Gastroesophageal sphincter (tissue), 4 donors: Measurements from ENCODE around the gene RAP1B. TPM values are rescaled to one million over a fixed set of nuclear protein-coding genes. Genes with fewer than 3 reads are reported as not detected.
A peak's percentile ranks its signal among the peaks of the same experiment; 100 is the strongest.
"Not testable (repeated sequence)": the region's sequence is repeated elsewhere in the genome, so short reads cannot be mapped to it uniquely, and the experiment has no call there.

Experiments
- ATAC-seq: fragments of 150-250 bp; one replicate; pipeline ENCODE4 v1.9.1; 2016; ENCODE audit warnings: mild to moderate bottlenecking, moderate library complexity
- H3K27ac ChIP-seq, 4 donors: fragments of 200-600 bp; sonication (generic) in 3 of 4; 1 replicate in 3 of 4; 2 replicates in 1 of 4; pipeline ENCODE4 v1.5.1; 2016 to 2019
- H3K27me3 ChIP-seq: fragments of 200-600 bp; sonication (generic); one replicate; pipeline ENCODE4 v1.5.1; 2019
- H3K36me3 ChIP-seq, 2 donors: fragments of 200-600 bp; sonication (generic); one replicate each; pipeline ENCODE4 v1.5.1; 2019; ENCODE audit warnings: control low read depth in 1 of 2
- H3K4me1 ChIP-seq, 3 donors: fragments of 200-600 bp; sonication (generic); 1 replicate in 2 of 3; 2 replicates in 1 of 3; pipeline ENCODE4 v1.5.1; 2016 to 2019; ENCODE audit warnings: control low read depth in 2 of 3
- H3K4me3 ChIP-seq, 2 donors: fragments of 200-600 bp; sonication (generic); one replicate each; pipeline ENCODE4 v1.5.1; 2019; ENCODE audit warnings: mild to moderate bottlenecking in 1 of 2, moderate library complexity in 1 of 2
- H3K9me3 ChIP-seq, 3 donors: fragments of 200-600 bp; sonication (generic); one replicate each; pipeline ENCODE4 v1.5.1; 2017 to 2019; ENCODE audit warnings: control low read depth in 2 of 3
- EP300 ChIP-seq: sonication (generic); formaldehyde crosslinking; IDR thresholded peaks from one replicate; pipeline ENCODE4 v1.6.1; 2017; ENCODE audit warnings: antibody characterized with exemption, mild to moderate bottlenecking
- POLR2A ChIP-seq, 2 donors: fragments of 450-650 bp; IDR thresholded peaks; one replicate each; pipeline ENCODE4 v1.6.1; 2017; ENCODE audit warnings: antibody characterized with exemption in 2 of 2, mild to moderate bottlenecking in 2 of 2, moderate library complexity in 1 of 2
- POLR2AphosphoS5 ChIP-seq: sonication (generic); formaldehyde crosslinking; IDR thresholded peaks from one replicate; pipeline ENCODE4 v1.6.1; 2017; ENCODE audit warnings: antibody characterized with exemption
- WGBS, 2 donors: methylation state at CpG; one replicate each; pipeline ENCODE4 v1.1.5; 2018; ENCODE audit warnings: low coverage in 1 of 2; 5-methylcytosine and 5-hydroxymethylcytosine counted together
- total RNA-seq, 4 donors: library from RNA; depleted of rRNA; stranded (reverse); fragments of >200 nt; gene quantifications; one replicate each; pipeline ENCODE4 v1.1.0, GENCODE V29; 2016
- TF ChIP-seq, protein P1 (sequence below), 4 experiments: fragments of 200-600 bp in 2 of 4; fragments of 450-650 bp in 2 of 4; sonication (generic) in 1 of 4; IDR thresholded peaks; one replicate each; pipeline ENCODE4 v1.5.1; 2017 to 2019; ENCODE audit warnings: antibody characterized with exemption in 4 of 4, mild to moderate bottlenecking in 2 of 4, moderate library complexity in 2 of 4

RAP1B gene
- total RNA-seq, 4 donors from 2014 or later: 131 to 218 (median 205) TPM

DNA sequence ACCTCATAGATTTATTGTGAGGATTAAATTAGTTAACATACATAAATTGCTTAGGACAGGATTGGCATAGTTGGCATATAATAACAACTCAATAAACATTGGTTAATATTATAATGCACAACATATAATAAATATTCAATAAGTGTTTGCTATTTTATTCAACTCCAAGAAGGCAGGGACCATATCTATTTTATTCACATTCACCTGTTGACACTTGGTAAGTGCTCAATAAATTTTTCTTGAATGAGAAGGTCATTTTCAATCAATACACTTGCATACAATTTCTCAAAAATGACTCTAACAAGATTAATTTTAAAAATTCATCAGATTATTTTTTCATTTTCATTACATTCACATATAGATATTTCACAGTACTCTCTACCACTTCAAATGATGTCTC is 63.7 kb downstream of the RAP1B start:
- Histone ChIP-seq H3K4me3 (no peak overlapping the region), H3K27ac (no peak overlapping the region), H3K4me1 (no peaks in the 10 kb centered on the region), H3K27me3 (no peaks in the 10 kb centered on the region), H3K9me3 (no peaks in the 10 kb centered on the region), H3K36me3 (no peaks in the 10 kb centered on the region)
- TF ChIP-seq, protein P1, sequence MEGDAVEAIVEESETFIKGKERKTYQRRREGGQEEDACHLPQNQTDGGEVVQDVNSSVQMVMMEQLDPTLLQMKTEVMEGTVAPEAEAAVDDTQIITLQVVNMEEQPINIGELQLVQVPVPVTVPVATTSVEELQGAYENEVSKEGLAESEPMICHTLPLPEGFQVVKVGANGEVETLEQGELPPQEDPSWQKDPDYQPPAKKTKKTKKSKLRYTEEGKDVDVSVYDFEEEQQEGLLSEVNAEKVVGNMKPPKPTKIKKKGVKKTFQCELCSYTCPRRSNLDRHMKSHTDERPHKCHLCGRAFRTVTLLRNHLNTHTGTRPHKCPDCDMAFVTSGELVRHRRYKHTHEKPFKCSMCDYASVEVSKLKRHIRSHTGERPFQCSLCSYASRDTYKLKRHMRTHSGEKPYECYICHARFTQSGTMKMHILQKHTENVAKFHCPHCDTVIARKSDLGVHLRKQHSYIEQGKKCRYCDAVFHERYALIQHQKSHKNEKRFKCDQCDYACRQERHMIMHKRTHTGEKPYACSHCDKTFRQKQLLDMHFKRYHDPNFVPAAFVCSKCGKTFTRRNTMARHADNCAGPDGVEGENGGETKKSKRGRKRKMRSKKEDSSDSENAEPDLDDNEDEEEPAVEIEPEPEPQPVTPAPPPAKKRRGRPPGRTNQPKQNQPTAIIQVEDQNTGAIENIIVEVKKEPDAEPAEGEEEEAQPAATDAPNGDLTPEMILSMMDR (IDR thresholded peaks at IDR 0.05): no peak
- TF ChIP-seq EP300 (no peak), POLR2A (IDR thresholded peaks at IDR 0.05) (no peak), POLR2AphosphoS5 (no peak)
- no peak for ATAC-seq

DNA sequence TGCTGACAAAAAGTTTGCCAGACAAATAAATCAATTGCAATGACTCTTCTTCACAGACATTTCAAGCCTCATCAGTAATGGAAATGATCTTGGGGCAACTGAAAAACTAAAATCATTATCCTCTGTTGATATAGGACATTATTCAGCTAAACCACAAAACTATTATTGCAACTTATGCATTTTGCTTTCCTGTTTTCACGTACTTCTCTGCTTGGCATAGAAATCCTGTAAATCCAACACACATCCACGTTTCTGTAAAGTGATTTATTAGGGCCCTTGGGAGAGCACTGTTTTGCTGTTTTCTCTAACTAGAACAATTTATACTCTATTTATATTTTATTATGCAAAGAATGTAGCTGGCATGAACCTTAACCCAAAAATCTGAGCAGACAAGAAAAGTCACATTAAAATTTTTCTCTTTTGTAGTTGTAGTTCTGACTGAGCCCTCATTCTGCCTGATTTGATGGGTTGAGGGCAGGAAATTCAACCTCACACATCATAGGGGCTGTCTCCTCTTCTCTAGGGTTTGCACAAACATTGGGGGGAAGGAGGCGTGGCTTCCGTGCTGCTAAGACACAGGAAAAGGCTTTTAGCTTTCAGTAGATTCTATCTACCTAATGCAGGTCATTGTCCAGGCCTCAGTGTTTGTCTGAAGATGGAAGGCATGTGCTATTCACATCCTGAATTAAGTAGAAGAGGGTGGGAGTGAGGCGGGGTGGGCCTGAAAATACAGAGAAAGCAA is 64.6 kb downstream of the RAP1B start:
- TF ChIP-seq EP300: no peak
- TF ChIP-seq, protein P1 (IDR thresholded peaks at IDR 0.05): no peak
- TF ChIP-seq POLR2A (IDR thresholded peaks at IDR 0.05): no peak
- TF ChIP-seq POLR2AphosphoS5: no peak
- H3K36me3 ChIP-seq: no peaks in the 10 kb centered on the region
- H3K4me3 ChIP-seq: no peak overlapping the region
- 43 to 47% methylated on average over 3 to 5 of the region's 5 CpGs for WGBS, 2 donors
- H3K9me3 ChIP-seq: no peaks in the 10 kb centered on the region
- ATAC-seq: no peak
- no peaks in the 10 kb centered on the region for H3K4me1 ChIP-seq
- H3K27me3 ChIP-seq: no peaks in the 10 kb centered on the region
- no peak overlapping the region for H3K27ac ChIP-seq

DNA sequence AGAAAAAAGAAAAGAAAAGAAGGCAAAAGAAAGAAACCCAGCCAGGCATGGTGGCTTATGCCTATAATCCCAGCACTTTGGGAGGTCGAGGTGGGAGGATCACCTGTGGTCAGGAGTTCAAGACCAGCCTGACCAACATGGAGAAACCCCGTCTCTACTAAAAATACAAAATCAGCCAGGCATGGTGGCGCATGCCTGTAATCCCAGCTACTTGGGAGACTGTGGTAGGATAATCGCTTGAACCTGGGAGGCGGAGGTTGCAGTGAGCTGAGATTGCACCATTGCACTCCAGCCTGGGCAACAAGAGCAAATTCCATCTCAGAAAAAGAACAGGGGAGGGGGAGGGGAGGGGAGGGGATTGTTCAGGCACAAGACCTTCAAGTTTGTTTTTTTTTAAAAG is 66.2 kb downstream of the RAP1B start:
- ATAC-seq, H3K9me3 ChIP-seq, H3K4me1 ChIP-seq, H3K36me3 ChIP-seq, H3K4me3 ChIP-seq, H3K27me3 ChIP-seq: not testable (repeated sequence)
- WGBS, 2 donors: 98 to 100% methylated on average over 2 to 5 of the region's 5 CpGs
- peak overlapping the region in 1 of 4 donors; percentile 12 for H3K27ac ChIP-seq

DNA sequence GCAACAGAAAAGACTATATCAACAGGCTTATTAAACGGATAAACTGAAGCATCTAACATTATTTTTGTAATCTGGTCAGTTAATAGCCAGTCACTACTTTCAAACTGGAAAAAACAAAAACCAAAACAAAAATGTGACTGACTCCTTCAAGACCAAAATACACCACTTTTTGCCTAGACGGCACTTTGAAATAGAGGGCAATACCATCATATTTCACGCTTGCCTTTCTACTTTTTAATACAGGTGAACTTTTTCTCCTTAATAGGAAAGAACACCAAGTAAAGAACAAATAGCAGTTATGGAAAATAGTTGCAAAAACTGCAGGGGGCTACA is 75.5 kb downstream of the RAP1B start:
- H3K36me3 ChIP-seq: peaks cover 0 to 13% of the 10 kb centered on the region in 2 donors
- no peaks in the 10 kb centered on the region for H3K9me3 ChIP-seq
- no peak for TF ChIP-seq EP300
- TF ChIP-seq POLR2A (IDR thresholded peaks at IDR 0.05): no peak
- TF ChIP-seq, protein P1 (IDR thresholded peaks at IDR 0.05): no peak
- no peak for TF ChIP-seq POLR2AphosphoS5
- 54 to 68% methylated on average over 3 of the region's 3 CpGs for WGBS, 2 donors
- H3K27me3 ChIP-seq: no peaks in the 10 kb centered on the region
- peak overlapping the region; percentile 89 to 96 for H3K4me3 ChIP-seq
- peaks cover 0 to 18% (median 6%) of the 10 kb centered on the region in 3 donors for H3K4me1 ChIP-seq
- H3K27ac ChIP-seq: peak overlapping the region; percentile 73 to 88 (median 84)
- no peak for ATAC-seq

DNA sequence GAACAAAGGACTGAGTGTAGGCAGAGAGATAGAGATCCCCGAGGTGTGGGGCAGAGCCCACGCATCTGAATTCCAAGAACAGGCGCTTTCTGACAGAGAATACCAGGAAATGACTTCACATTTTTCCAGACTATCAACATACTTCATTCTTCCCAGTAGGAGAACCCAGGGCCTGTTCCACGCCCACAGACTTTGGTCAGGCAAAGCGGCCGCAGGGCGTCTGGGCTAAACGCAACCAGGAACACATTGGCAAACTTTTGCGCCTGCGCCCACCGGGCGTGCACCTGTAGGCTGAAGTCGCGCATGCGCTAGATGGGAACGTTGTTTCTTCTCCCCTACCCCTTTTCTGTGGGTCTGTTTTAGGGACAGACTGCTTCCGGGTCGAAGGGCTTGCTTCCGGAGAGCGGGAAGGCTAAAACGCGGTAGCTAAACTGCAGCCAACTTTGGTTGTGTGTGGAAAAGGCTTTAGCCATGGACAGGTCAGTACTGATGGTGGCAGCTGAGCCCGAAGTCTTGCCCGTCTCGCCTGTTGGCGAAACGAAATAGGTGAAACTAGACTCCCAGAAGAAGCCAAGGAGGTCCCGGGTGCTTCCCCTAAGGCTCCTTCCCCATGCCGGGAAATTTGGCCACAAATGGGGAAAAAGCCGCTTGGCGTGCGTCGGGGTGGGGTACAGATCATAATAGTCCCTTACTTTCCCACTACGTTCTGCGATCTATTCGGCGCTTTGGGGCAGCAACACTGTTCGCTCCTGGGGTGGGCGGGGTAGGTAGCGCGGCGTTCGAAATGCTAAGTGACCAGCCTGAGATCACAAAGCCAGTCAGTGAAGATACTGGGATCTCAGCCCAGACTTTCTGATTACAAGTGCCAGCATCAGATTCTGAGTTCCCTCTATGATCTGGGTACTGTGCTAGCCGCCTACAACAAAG is 76.2 kb downstream of the RAP1B start, which contains the start of gene NUP107:
TSS of gene NUP107 (plus strand) at position 384 of the 927 bp plus-strand sequence. CDS start at position 472, 88 bp downstream.
- no peaks in the 10 kb centered on the region for H3K27me3 ChIP-seq
- peaks cover 0 to 18% (median 6%) of the 10 kb centered on the region in 3 donors for H3K4me1 ChIP-seq
- WGBS, 2 donors: 0% methylated on average over 22 to 26 of the region's 44 CpGs
- peak within 1 kb of the TSS; percentile 73 to 88 (median 84) for H3K27ac ChIP-seq
- H3K4me3 ChIP-seq: peak within 1 kb of the TSS; percentile 89 to 96
- H3K36me3 ChIP-seq: peaks cover 0 to 19% of the 10 kb centered on the region in 2 donors
- H3K9me3 ChIP-seq: no peaks in the 10 kb centered on the region
- peak; percentile 100 for ATAC-seq
- TF ChIP-seq POLR2AphosphoS5: peak; percentile 81
- no peak for TF ChIP-seq EP300
- TF ChIP-seq, protein P1 (IDR thresholded peaks at IDR 0.05): peak in 3 of 4 experiments; percentile 37 to 60 (median 53)
- TF ChIP-seq POLR2A (IDR thresholded peaks at IDR 0.05): peak in 1 of 2 donors; percentile 7
